K562 (cell line): Measurements from ENCODE around the gene LUC7L. TPM values are rescaled to one million over a fixed set of nuclear protein-coding genes. Genes with fewer than 3 reads are reported as not detected.

Experiments
- ARID3B ChIP-seq: fragments of 250-450 bp; sonication (Bioruptor Pico); IDR thresholded peaks from 2 replicates; pipeline ENCODE4 v1.4.0; 2020; ENCODE audit warnings: borderline replicate concordance
- ATF7 ChIP-seq: fragments of 450-650 bp; IDR thresholded peaks from 2 replicates; pipeline ENCODE4 v1.7.1; 2014; ENCODE audit warnings: mild to moderate bottlenecking, moderate library complexity
- BACH1 ChIP-seq: fragments of 200-800 bp; sonication (Bioruptor generic); IDR thresholded peaks from 2 replicates; pipeline ENCODE4 v1.6.1; 2016; ENCODE audit warnings: missing genetic modification characterization, missing compliant biosample characterization
- BCLAF1 ChIP-seq, 2 experiments: fragments of 450-650 bp in 1 of 2; IDR thresholded peaks; 2 replicates each; pipeline ENCODE4 v1.6.1; 2011 to 2017; ENCODE audit warnings: low read depth in 2 of 2, antibody characterized with exemption in 1 of 2, borderline replicate concordance in 1 of 2, low read length in 1 of 2, mild to moderate bottlenecking in 1 of 2, mixed read lengths in 1 of 2; ENCODE audit not compliant: control insufficient read depth in 1 of 2
- EP400 ChIP-seq: fragments of 450-650 bp; IDR thresholded peaks from 2 replicates; pipeline ENCODE4 v1.6.1; 2017; ENCODE audit warnings: antibody characterized with exemption, mild to moderate bottlenecking, moderate library complexity
- FIP1L1 ChIP-seq: fragments of 200-400 bp; formaldehyde crosslinking; IDR thresholded peaks from 2 replicates; pipeline ENCODE4 v1.6.1; 2018; ENCODE audit warnings: mild to moderate bottlenecking, low read depth, low read length; ENCODE audit not compliant: poor library complexity, severe bottlenecking
- FUS ChIP-seq: fragments of 200-400 bp; formaldehyde crosslinking; optimal IDR thresholded peaks from 2 replicates; pipeline ENCODE3; 2017; ENCODE audit warnings: low read depth, low read length
- POLR2G ChIP-seq: fragments of 200-400 bp; formaldehyde crosslinking; IDR thresholded peaks from 2 replicates; pipeline ENCODE4 v1.6.1; 2017; ENCODE audit warnings: low read depth, mild to moderate bottlenecking, antibody characterized with exemption, low read length, moderate library complexity
- ZNF134 ChIP-seq: fragments of 250-450 bp; sonication (Bioruptor Pico); conservative IDR thresholded peaks from 2 replicates; pipeline ENCODE4 v1.4.0; 2020
- ZNF24 ChIP-seq: fragments of 450-650 bp; IDR thresholded peaks from 2 replicates; pipeline ENCODE4 v1.6.1; 2016
- ZNF347 ChIP-seq: fragments of 450-650 bp; formaldehyde crosslinking; IDR thresholded peaks from 2 replicates; pipeline ENCODE4 v1.4.0; 2020; ENCODE audit warnings: low read depth, mild to moderate bottlenecking, moderate library complexity
- ZNF512 ChIP-seq: IDR thresholded peaks from 2 replicates; pipeline ENCODE4 v1.6.1; 2016; ENCODE audit warnings: missing genetic modification characterization, missing compliant biosample characterization
- polyA plus RNA-seq, 8 experiments: library from polyadenylated mRNA; depleted of rRNA in 4 of 8; stranded (reverse) in 5 of 8; unstranded in 3 of 8; fragments of >200 nt; fragmentation: Nextera tagmentation in 2 of 8; fragmentation: Illumina TruSeq in 1 of 8; extraction: Ambion mirVana in 2 of 8; extraction: Trizol in 1 of 8; gene quantifications; 2 replicates each; pipeline versions ENCODE4 v1.2.1 to v1.2.3, GENCODE V29; 2011 to 2014; ENCODE audit warnings: inconsistent platforms in 1 of 8, missing spikeins in 1 of 8
- total RNA-seq, 7 experiments: library from RNA; depleted of rRNA in 6 of 7; stranded (reverse); fragments of >200 nt in 6 of 7; fragmentation: Illumina TruSeq in 2 of 7; extraction: Trizol in 2 of 7; gene quantifications; 2 replicates each; pipeline versions ENCODE4 v1.2.1 to v1.2.3, GENCODE V29; 2011 to 2021; ENCODE audit warnings: low replicate concordance in 1 of 7

Gene LUC7L
- total and polyA plus RNA-seq, 9 of the 15 experiments (the other 6 are each of a cell fraction or from before 2014, with no cell fraction given): 1.7 to 93.3 (median 59.5) TPM

GRCh38 chr16:185213-185612 lies 44.0 kb downstream of the LUC7L start (continued):
- TF ChIP-seq BCLAF1 (IDR thresholded peaks at IDR 0.05; ENCODE audit: borderline replicate concordance in 1 of 2, control insufficient read depth in 1 of 2, low read depth in 2 of 2, low read length in 1 of 2) (no peak), ZNF134 (no peak), BACH1 (tag) (no peak), ATF7 (no peak), ZNF24 (no peak), POLR2G (peak; percentile 50), FIP1L1 (no peak), FUS (no peak), ZNF512 (tag) (no peak), ZNF347 (no peak), EP400 (no peak), ARID3B (CRISPR knock-in tag) (no peak)
- TF ChIP-seq, all 486 proteins: peak for 3
